GM19099 (cell line): ENCODE data around the gene IL1F10.

ENCODE experiments used
- POLR2A ChIP-seq: IDR thresholded peaks from 3 replicates; pipeline ENCODE4 v1.6.1; 2011; ENCODE audit warnings: low read depth; ENCODE audit not compliant: insufficient read length; ENCODE audit errors: extremely low read depth

Gene IL1F10

GRCh38 chr2:113052396-113052917 is 15.3 kb upstream of the IL1F10 start, which contains the start of gene IL36B:
TSS of gene IL36B (minus strand) at chr2:113052867.
- TF ChIP-seq POLR2A: no peak

- no peak for TF ChIP-seq POLR2A
These were observed 14.1 kb upstream of the IL1F10 start for GRCh38 chr2:113053666-113054065.

GRCh38 chr2:113054066-113054465 is 13.7 kb upstream of the IL1F10 start:
- TF ChIP-seq POLR2A: no peak

- no peak for TF ChIP-seq POLR2A
These were observed 11.2 kb upstream of the IL1F10 start for GRCh38 chr2:113056521-113056920.

GRCh38 chr2:113057117-113057516 is 10.7 kb upstream of the IL1F10 start:
- no peak for TF ChIP-seq POLR2A

- no peak for TF ChIP-seq POLR2A
These were observed 9.3 kb upstream of the IL1F10 start for GRCh38 chr2:113058411-113058994.

GRCh38 chr2:113058998-113059960 is 8.5 kb upstream of the IL1F10 start, which contains the start of gene IL36RN:
TSS of gene IL36RN (plus strand) at chr2:113059198. CDS start at chr2:113059439, 241 bp downstream.
- no peak for TF ChIP-seq POLR2A

- TF ChIP-seq POLR2A: no peak
These were observed 7.4 kb upstream of the IL1F10 start for GRCh38 chr2:113060396-113060795.

GRCh38 chr2:113060796-113061195 is 7.0 kb upstream of the IL1F10 start:
- TF ChIP-seq POLR2A: no peak

- TF ChIP-seq POLR2A: no peak
These were observed 6.5 kb upstream of the IL1F10 start for GRCh38 chr2:113061241-113061640.

- no peak for TF ChIP-seq POLR2A
These were observed 5.6 kb upstream of the IL1F10 start for GRCh38 chr2:113061896-113062770.

- TF ChIP-seq POLR2A: no peak
These were observed 3.5 kb upstream of the IL1F10 start for GRCh38 chr2:113064281-113064680.

GRCh38 chr2:113064898-113065297 is 2.9 kb upstream of the IL1F10 start:
- TF ChIP-seq POLR2A: no peak

- no peak for TF ChIP-seq POLR2A
These were observed 479 bp downstream of the IL1F10 start for GRCh38 chr2:113068249-113068648.
